Hepatocyte (in vitro differentiated cells): ENCODE measurements around the gene SOST.

Source experiments
- EZH2 ChIP-seq: fragments of 200-600 bp; sonication (generic); IDR thresholded peaks from 2 replicates; pipeline ENCODE4 v1.6.1; 2016; ENCODE audit warnings: antibody characterized with exemption, mild to moderate bottlenecking, borderline replicate concordance
- EZH2phosphoT487 ChIP-seq: fragments of 200-600 bp; sonication (generic); IDR thresholded peaks from one replicate; pipeline ENCODE4 v1.6.1; 2018; ENCODE audit warnings: antibody characterized with exemption, mild to moderate bottlenecking, low read depth, moderate library complexity; ENCODE audit not compliant: unreplicated experiment, severe bottlenecking
- TF ChIP-seq, protein P1 (sequence below): fragments of 200-600 bp; sonication (generic); IDR thresholded peaks from 2 replicates; pipeline ENCODE4 v1.5.1; 2016; ENCODE audit warnings: antibody characterized with exemption, mild to moderate bottlenecking; ENCODE audit not compliant: poor library complexity

DNA sequence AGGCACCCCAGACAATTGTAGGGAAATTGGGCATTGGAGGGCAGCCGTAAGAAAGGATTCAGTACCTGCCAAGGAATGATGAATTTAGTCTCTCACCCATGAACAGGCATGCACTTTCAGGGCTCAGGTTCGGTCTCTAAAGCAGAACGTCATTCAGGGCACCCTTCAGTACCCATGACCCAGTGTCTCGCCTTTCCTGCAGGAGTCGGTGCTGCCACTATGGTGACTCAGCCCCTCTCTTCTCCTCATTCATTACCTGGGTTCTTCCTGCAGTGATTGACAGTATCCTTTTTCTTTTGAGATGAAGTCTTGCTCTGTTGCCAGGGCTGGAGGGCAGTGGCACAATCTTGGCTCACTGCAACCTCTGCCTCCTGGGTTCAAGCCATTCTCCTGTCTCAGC is 8.4 kb downstream of the SOST start:
- TF ChIP-seq EZH2 (no peak), EZH2phosphoT487 (no peak)
- TF ChIP-seq, protein P1, sequence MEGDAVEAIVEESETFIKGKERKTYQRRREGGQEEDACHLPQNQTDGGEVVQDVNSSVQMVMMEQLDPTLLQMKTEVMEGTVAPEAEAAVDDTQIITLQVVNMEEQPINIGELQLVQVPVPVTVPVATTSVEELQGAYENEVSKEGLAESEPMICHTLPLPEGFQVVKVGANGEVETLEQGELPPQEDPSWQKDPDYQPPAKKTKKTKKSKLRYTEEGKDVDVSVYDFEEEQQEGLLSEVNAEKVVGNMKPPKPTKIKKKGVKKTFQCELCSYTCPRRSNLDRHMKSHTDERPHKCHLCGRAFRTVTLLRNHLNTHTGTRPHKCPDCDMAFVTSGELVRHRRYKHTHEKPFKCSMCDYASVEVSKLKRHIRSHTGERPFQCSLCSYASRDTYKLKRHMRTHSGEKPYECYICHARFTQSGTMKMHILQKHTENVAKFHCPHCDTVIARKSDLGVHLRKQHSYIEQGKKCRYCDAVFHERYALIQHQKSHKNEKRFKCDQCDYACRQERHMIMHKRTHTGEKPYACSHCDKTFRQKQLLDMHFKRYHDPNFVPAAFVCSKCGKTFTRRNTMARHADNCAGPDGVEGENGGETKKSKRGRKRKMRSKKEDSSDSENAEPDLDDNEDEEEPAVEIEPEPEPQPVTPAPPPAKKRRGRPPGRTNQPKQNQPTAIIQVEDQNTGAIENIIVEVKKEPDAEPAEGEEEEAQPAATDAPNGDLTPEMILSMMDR, result no peak
